Gastroesophageal sphincter (tissue), 4 donors: ENCODE results near the gene OLFML2A. TPM values are rescaled to one million over a fixed set of nuclear protein-coding genes. Genes with fewer than 3 reads are reported as not detected.

Source experiments
- ATAC-seq: fragments of 150-250 bp; one replicate; pipeline ENCODE4 v1.9.1; 2016; ENCODE audit warnings: mild to moderate bottlenecking, moderate library complexity
- H3K27ac ChIP-seq, 4 donors: fragments of 200-600 bp; sonication (generic) in 3 of 4; 1 replicate in 3 of 4; 2 replicates in 1 of 4; pipeline ENCODE4 v1.5.1; 2016 to 2019
- H3K27me3 ChIP-seq: fragments of 200-600 bp; sonication (generic); one replicate; pipeline ENCODE4 v1.5.1; 2019
- H3K36me3 ChIP-seq, 2 donors: fragments of 200-600 bp; sonication (generic); one replicate each; pipeline ENCODE4 v1.5.1; 2019; ENCODE audit warnings: control low read depth in 1 of 2
- H3K4me1 ChIP-seq, 3 donors: fragments of 200-600 bp; sonication (generic); 1 replicate in 2 of 3; 2 replicates in 1 of 3; pipeline ENCODE4 v1.5.1; 2016 to 2019; ENCODE audit warnings: control low read depth in 2 of 3
- H3K4me3 ChIP-seq, 2 donors: fragments of 200-600 bp; sonication (generic); one replicate each; pipeline ENCODE4 v1.5.1; 2019; ENCODE audit warnings: mild to moderate bottlenecking in 1 of 2, moderate library complexity in 1 of 2
- H3K9me3 ChIP-seq, 3 donors: fragments of 200-600 bp; sonication (generic); one replicate each; pipeline ENCODE4 v1.5.1; 2017 to 2019; ENCODE audit warnings: control low read depth in 2 of 3
- CTCF ChIP-seq, 4 experiments: fragments of 200-600 bp in 2 of 4; fragments of 450-650 bp in 2 of 4; sonication (generic) in 1 of 4; IDR thresholded peaks; one replicate each; pipeline ENCODE4 v1.5.1; 2017 to 2019; ENCODE audit warnings: antibody characterized with exemption in 4 of 4, mild to moderate bottlenecking in 2 of 4, moderate library complexity in 2 of 4
- EP300 ChIP-seq: sonication (generic); formaldehyde crosslinking; IDR thresholded peaks from one replicate; pipeline ENCODE4 v1.6.1; 2017; ENCODE audit warnings: antibody characterized with exemption, mild to moderate bottlenecking
- POLR2A ChIP-seq, 2 donors: fragments of 450-650 bp; IDR thresholded peaks; one replicate each; pipeline ENCODE4 v1.6.1; 2017; ENCODE audit warnings: antibody characterized with exemption in 2 of 2, mild to moderate bottlenecking in 2 of 2, moderate library complexity in 1 of 2
- POLR2AphosphoS5 ChIP-seq: sonication (generic); formaldehyde crosslinking; IDR thresholded peaks from one replicate; pipeline ENCODE4 v1.6.1; 2017; ENCODE audit warnings: antibody characterized with exemption
- WGBS, 2 donors: methylation state at CpG; one replicate each; pipeline ENCODE4 v1.1.5; 2018; ENCODE audit warnings: low coverage in 1 of 2; 5-methylcytosine and 5-hydroxymethylcytosine counted together
- total RNA-seq, 4 donors: library from RNA; depleted of rRNA; stranded (reverse); fragments of >200 nt; gene quantifications; one replicate each; pipeline ENCODE4 v1.1.0, GENCODE V29; 2016

OLFML2A gene
- total RNA-seq, 4 donors from 2014 or later, result 21.7 to 85.7 (median 43.2) TPM

GRCh38 chr9:124854161-124854560 is 77.2 kb downstream of the OLFML2A start:
- ATAC-seq, result no peak
- WGBS, 2 donors, result 86% methylated on average over 2 of the region's 8 CpGs; no CpG with 5 or more reads in 1 of the 2 donors
- Histone ChIP-seq H3K27me3 (no peaks in the 10 kb centered on the region), H3K4me3 (no peak overlapping the region), H3K36me3 (peaks cover 0 to 34% of the 10 kb centered on the region in 2 donors), H3K27ac (peak overlapping the region in 1 of 4 donors; percentile 78), H3K4me1 (peaks cover 0 to 45% (median 9%) of the 10 kb centered on the region in 3 donors), H3K9me3 (no peaks in the 10 kb centered on the region)
- TF ChIP-seq CTCF (IDR thresholded peaks at IDR 0.05), result no peak
- no peak for TF ChIP-seq EP300
- TF ChIP-seq POLR2AphosphoS5, result no peak
- no peak for TF ChIP-seq POLR2A (IDR thresholded peaks at IDR 0.05)

- peaks cover 0 to 48% (median 9%) of the 10 kb centered on the region in 3 donors for H3K4me1 ChIP-seq
- peaks cover 0 to 40% of the 10 kb centered on the region in 2 donors for H3K36me3 ChIP-seq
- H3K27me3 ChIP-seq, result no peaks in the 10 kb centered on the region
- 54 to 71% methylated on average over 2 to 6 of the region's 7 CpGs for WGBS, 2 donors
- no peak overlapping the region for H3K4me3 ChIP-seq
- H3K9me3 ChIP-seq, result no peaks in the 10 kb centered on the region
- TF ChIP-seq POLR2A (IDR thresholded peaks at IDR 0.05) (no peak), POLR2AphosphoS5 (no peak), CTCF (IDR thresholded peaks at IDR 0.05) (no peak), EP300 (no peak)
- H3K27ac ChIP-seq, result no peak overlapping the region
- ATAC-seq, result no peak
These were observed 77.9 kb downstream of the OLFML2A start for GRCh38 chr9:124854822-124855221.

- TF ChIP-seq EP300 (no peak), CTCF (IDR thresholded peaks at IDR 0.05) (no peak), POLR2AphosphoS5 (no peak), POLR2A (IDR thresholded peaks at IDR 0.05) (no peak)
- no peak overlapping the region for H3K27ac ChIP-seq
- no peaks in the 10 kb centered on the region for H3K9me3 ChIP-seq
- H3K36me3 ChIP-seq, result peaks cover 0 to 48% of the 10 kb centered on the region in 2 donors
- H3K27me3 ChIP-seq, result no peaks in the 10 kb centered on the region
- peaks cover 0 to 48% (median 11%) of the 10 kb centered on the region in 3 donors for H3K4me1 ChIP-seq
- WGBS, 2 donors, result no CpG with 5 or more reads among the region's 18 CpGs
- ATAC-seq, result no peak
- H3K4me3 ChIP-seq, result no peak overlapping the region
These were observed 78.6 kb downstream of the OLFML2A start for GRCh38 chr9:124855566-124855943.

GRCh38 chr9:124855944-124856765 is 79.2 kb downstream of the OLFML2A start:
- WGBS, 2 donors, result 45 to 60% methylated on average over 1 to 4 of the region's 16 CpGs
- H3K36me3 ChIP-seq, result peaks cover 0 to 48% of the 10 kb centered on the region in 2 donors

More at GRCh38 chr9:124855944-124856765, 79.2 kb downstream of the OLFML2A start:
- H3K4me3 ChIP-seq, result no peak overlapping the region
- no peaks in the 10 kb centered on the region for H3K9me3 ChIP-seq
- H3K27ac ChIP-seq, result no peak overlapping the region
- no peak for ATAC-seq
- peaks cover 0 to 54% (median 17%) of the 10 kb centered on the region in 3 donors for H3K4me1 ChIP-seq
- TF ChIP-seq POLR2AphosphoS5 (peak; percentile 9), POLR2A (IDR thresholded peaks at IDR 0.05) (no peak), CTCF (IDR thresholded peaks at IDR 0.05) (peak in 2 of 4 experiments; percentile 16 to 40), EP300 (no peak)
- no peaks in the 10 kb centered on the region for H3K27me3 ChIP-seq
